GM10248 (cell line): ENCODE measurements around the gene CNOT4.

Source experiments
- CTCF ChIA-PET: fragments of 300-600 bp; sonication (Branson Sonifier 250); formaldehyde crosslinking; extraction: SDS; loops from one replicate; lab custom pipeline; 2021; ENCODE audit warnings: antibody characterized with exemption; lab: Yijun Ruan, JAX
- POLR2A ChIA-PET: fragments of 350-650 bp; sonication (Branson Sonifier 250); formaldehyde crosslinking; extraction: SDS; loops from one replicate; lab custom pipeline; 2020; ENCODE audit warnings: antibody characterized with exemption; lab: Yijun Ruan, JAX
- DNase-seq: peaks from one replicate; pipeline ENCODE4 v3.0.0; 2012; ENCODE audit errors: extremely low spot score
- CTCF ChIP-seq: IDR thresholded peaks from 2 replicates; pipeline ENCODE4 v1.5.1; 2012; ENCODE audit warnings: mild to moderate bottlenecking, low read depth; ENCODE audit errors: extremely low read depth, missing control alignments, control extremely low read depth

The CNOT4 gene

DNA sequence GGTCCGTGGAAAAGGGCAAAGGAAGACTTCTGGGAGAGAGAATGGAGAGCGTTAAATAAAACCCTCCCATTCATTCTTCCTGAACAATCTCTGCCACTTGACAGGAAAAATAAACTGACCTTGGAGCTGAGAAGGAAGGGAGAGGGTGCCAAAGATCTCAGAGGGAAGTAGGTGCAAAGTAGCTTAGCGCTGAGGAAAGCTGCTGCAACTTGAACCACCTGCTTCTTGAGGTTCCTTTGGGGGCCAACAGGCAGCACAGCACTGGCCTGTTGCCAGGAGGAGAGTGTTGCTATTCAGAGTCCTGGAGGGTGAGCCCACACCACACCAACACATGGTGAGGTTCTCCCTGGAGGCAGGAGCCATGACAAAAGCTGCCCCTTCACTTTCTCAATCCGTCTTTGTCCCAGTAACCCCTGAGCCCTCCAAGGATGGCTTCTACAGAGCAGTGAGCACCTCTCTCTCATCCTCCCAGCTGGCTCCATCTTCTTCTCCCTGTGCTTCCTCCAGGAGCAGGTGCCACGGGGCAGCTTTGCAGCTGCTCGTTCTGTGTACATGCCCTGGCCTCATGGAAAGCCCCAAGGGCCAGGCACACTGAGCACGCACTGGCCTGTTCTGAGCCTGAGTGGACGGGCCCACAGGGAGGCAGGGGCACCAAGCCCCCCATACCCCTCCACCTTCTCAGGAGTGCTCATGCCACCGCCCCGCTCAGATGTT, 174.9 kb downstream of the CNOT4 start:
- DNase-seq, result no peak
- POLR2A ChIA-PET, result no interaction called here
- no peak for TF ChIP-seq CTCF
- CTCF ChIA-PET, result interaction anchor here (0.7 to 6.5 kb wide), 19 partner anchors 10 to 702 kb away, joined by 3 to 73 read pairs (median 5); partner anchors contain the start of gene NUP205

DNA sequence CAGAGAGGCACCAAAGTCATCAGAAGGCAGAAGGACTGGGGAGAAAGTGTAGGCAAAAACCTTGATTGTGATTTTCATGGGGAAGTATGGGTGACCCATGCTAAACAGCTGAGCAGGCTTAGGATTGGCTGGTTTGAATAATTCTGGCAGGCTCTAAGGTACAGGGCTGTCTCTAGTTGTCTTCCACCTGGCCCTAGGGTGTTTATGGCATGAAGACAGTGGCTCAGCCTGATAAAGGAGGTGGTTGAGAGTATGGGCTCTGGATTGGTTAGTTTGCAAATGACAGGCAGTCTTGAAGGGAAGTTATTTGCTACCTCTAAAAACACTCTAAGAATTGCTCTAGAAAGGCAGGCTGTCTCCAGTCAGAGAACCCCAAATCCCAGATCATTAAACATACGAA, 176.0 kb downstream of the CNOT4 start:
- no peak for DNase-seq
- POLR2A ChIA-PET, result no interaction called here
- no peak for TF ChIP-seq CTCF
- CTCF ChIA-PET, result interaction anchor here (1.2 to 6.5 kb wide), 4 partner anchors 12 to 224 kb away, joined by 3 to 73 read pairs (median 14); partner anchors contain the start of gene NUP205

DNA sequence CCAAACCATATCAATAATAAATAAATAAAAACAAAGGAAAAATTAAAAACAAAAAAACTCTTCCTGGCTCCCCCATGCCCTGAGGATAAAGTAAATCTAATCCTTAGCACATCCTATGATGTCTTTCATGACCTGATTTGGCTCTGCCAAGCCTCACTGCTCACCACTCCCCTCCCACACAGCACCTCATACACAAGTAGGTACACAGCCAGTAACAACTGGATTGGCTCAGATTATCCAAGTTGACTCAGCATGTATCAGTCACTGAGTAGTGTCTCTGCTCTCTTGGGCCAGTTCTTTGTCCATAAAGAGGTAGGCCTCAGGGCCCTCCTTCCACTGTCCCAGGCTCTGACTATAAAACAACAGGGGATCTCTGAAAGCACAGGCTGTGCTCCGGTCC, 176.7 kb downstream of the CNOT4 start:
- ChIA-PET POLR2A (no interaction called here), CTCF (interaction anchor here (6.5 kb wide), 1 partner anchor 53 kb away, joined by 73 read pairs; no protein-coding TSS in a partner anchor)
- DNase-seq, result no peak
- TF ChIP-seq CTCF, result no peak

- TF ChIP-seq CTCF, result no peak
- no peak for DNase-seq
- ChIA-PET POLR2A (no interaction called here), CTCF (interaction anchor here (1.1 kb wide), 1 partner anchor 49 kb away, joined by 3 read pairs; no protein-coding TSS in a partner anchor)
Measured at GRCh38 chr7:135330088-135330487, 179.8 kb downstream of the CNOT4 start.

GRCh38 chr7:135328526-135328925, 181.4 kb downstream of the CNOT4 start:
- POLR2A ChIA-PET, result no interaction called here

DNA sequence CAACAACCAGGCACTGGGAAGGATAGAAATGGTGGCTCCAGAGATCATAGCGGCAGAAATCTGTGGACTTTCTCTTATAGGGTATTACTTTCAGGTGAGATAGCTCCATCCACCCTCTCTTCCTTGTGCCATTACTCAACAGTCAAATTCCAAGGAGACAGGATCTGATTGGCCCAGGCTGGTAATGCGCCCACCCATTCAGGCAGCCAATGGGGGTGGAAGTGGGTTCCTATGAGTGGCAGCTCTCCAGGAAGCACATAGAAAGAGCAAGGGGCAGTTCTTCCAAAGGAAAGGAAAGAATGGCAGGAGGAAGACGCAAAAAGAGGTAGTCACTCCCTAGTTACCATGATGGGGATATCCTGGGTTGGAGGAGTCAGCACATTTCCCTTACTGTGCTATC, 181.8 kb downstream of the CNOT4 start:
- CTCF ChIA-PET, result no interaction called here
- POLR2A ChIA-PET, result no interaction called here
- no peak for TF ChIP-seq CTCF
- DNase-seq, result no peak

More at GRCh38 chr7:135328526-135328925, 181.4 kb downstream of the CNOT4 start:
- no peak for TF ChIP-seq CTCF
- no peak for DNase-seq
- CTCF ChIA-PET, result no interaction called here
